H1 (cell line): ENCODE results near the gene GRIA1. TPM values are rescaled to one million over a fixed set of nuclear protein-coding genes. Genes with fewer than 3 reads are reported as not detected.

Experiments
- RNF2 ChIP-seq: fragments of 200-900, 300-1000 bp; sonication (generic); IDR thresholded peaks from 2 replicates; pipeline ENCODE4 v1.7.1; 2016; ENCODE audit warnings: borderline replicate concordance, low read depth, mild to moderate bottlenecking, antibody characterized with exemption, low read length; ENCODE audit not compliant: poor library complexity, severe bottlenecking; ENCODE audit errors: missing control alignments
- SUZ12 ChIP-seq: fragments of 200-600 bp; sonication (generic); IDR thresholded peaks from 2 replicates; pipeline ENCODE4 v1.6.1; 2012; ENCODE audit warnings: mild to moderate bottlenecking, inconsistent platforms, low read length, moderate library complexity, mixed read lengths
- polyA plus RNA-seq, 7 experiments: library from polyadenylated mRNA; depleted of rRNA in 3 of 7; stranded (reverse) in 5 of 7; unstranded in 2 of 7; fragments of >200 nt in 5 of 7; fragments of 200-250 nt in 2 of 7; gene quantifications; 1 replicate in 5 of 7; 2 replicates in 1 of 7; 4 replicates in 1 of 7; pipeline versions ENCODE4 v1.2.1 to v1.2.3, GENCODE V29; 2011 to 2013; ENCODE audit warnings: missing spikeins in 2 of 7, mixed read lengths in 2 of 7
- total RNA-seq: library from RNA; stranded (reverse); fragmentation: NEBNext Ultra II Directional; extraction: Animal tissue kit (Norgen Biotek cat#: 25700); gene quantifications from 2 replicates; pipeline ENCODE4 v1.2.1, GENCODE V29; 2021

The GRIA1 gene
- total and polyA plus RNA-seq, 2 of the 8 experiments (the other 6 are each of a cell fraction or from before 2014, with no cell fraction given): 0.97 to 2.5 TPM

DNA sequence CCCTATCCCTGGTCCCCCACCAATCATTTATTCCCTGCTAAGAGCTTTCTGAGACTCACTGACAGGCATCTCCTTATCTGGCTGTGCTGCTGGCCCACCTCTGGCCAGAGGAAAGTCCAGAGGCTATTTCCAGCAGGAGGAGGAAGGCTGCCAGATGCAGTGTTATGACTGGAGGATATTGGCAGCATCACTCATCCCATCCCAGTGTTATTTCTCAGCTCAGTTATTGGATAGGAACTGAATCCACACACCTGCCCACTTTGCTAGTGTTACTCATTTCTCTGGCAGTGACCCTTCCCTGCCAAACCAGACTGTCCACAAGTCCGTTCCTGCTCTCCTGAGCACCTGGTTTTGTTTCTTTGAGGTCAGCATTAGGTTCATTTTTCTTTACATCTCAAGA is 228.2 kb downstream of the GRIA1 start (continued):
- no peak for TF ChIP-seq RNF2
- no peak for TF ChIP-seq SUZ12
- TF ChIP-seq, all 59 proteins: peak for 0
